HepG2 (cell line): ENCODE measurements around the gene MOV10L1. TPM values are rescaled to one million over a fixed set of nuclear protein-coding genes. Genes with fewer than 3 reads are reported as not detected.

Experiments used
- ATAC-seq: fragments of 200-7000 bp; cut with Tn5 transposase; 3 replicates; pipeline ENCODE4 v1.9.1; 2020; ENCODE audit warnings: mild to moderate bottlenecking, moderate library complexity
- BruUV-seq: library from RNA; stranded (reverse); fragments of 400-500 nt; replicated peaks from 2 replicates; lab custom pipeline; 2021; lab: Mats Ljungman, UMichigan
- CTCF ChIA-PET: fragments of 300-600 bp; formaldehyde crosslinking; extraction: SDS; loops from one replicate; lab custom pipeline; 2021; ENCODE audit warnings: low total read pairs, inconsistent platforms, low intra/inter-chr PET ratio; lab: Yijun Ruan, JAX
- POLR2A ChIA-PET: fragments of 350-600 bp; sonication (Branson Sonifier 250); formaldehyde crosslinking; loops from one replicate; lab custom pipeline; 2020; ENCODE audit warnings: antibody characterized with exemption, inconsistent platforms; lab: Yijun Ruan, JAX
- DNase-seq: peaks from one replicate; pipeline ENCODE4 v3.0.0-alpha.2; 2015; ENCODE audit warnings: low spot score
- FAIRE-seq: peaks from 3 replicates; lab custom pipeline; 2011; peaks lifted over from hg19 to GRCh38; lab: Jason Lieb, UNC
- H2AFZ ChIP-seq: one replicate; pipeline ENCODE4 v1.6.1; 2011; ENCODE audit warnings: low read length, inconsistent platforms
- H3K27ac ChIP-seq: fragments of 300-600 bp; 3 replicates; pipeline ENCODE4 v1.8.0; 2011; ENCODE audit warnings: mixed run types, mild to moderate bottlenecking, mixed read lengths, low read length, inconsistent platforms; ENCODE audit not compliant: insufficient read depth; ENCODE audit errors: extremely low read length
- H3K27me3 ChIP-seq, 2 experiments: fragments of 200-600 bp in 1 of 2; 2 replicates in 1 of 2; 3 replicates in 1 of 2; pipeline versions ENCODE4 v1.6.0 to v1.8.0; 2011; ENCODE audit warnings: low read length in 2 of 2, mild to moderate bottlenecking in 2 of 2, moderate library complexity in 2 of 2, inconsistent platforms in 1 of 2; ENCODE audit not compliant: insufficient read depth in 2 of 2, control insufficient read depth in 1 of 2
- H3K36me3 ChIP-seq, 2 experiments: fragments of 200-600 bp in 1 of 2; replicated peaks in 1 of 2; 2 replicates in 1 of 2; 3 replicates in 1 of 2; pipeline versions ENCODE4 v1.5.1 to v1.8.0; 2011; ENCODE audit warnings: low read length in 2 of 2, inconsistent platforms in 1 of 2; ENCODE audit not compliant: insufficient read depth in 2 of 2, control insufficient read depth in 1 of 2
- H3K4me1 ChIP-seq: 2 replicates; pipeline ENCODE4 v1.5.1; 2012; ENCODE audit warnings: low read length, inconsistent platforms; ENCODE audit not compliant: insufficient read depth
- H3K4me2 ChIP-seq: 2 replicates; pipeline ENCODE4 v1.6.0; 2011; ENCODE audit warnings: low read depth, low read length, inconsistent platforms
- H3K4me3 ChIP-seq, 3 experiments: fragments of 200-600 bp in 1 of 3; sonication (generic), shearing (Covaris generic) in 1 of 3; replicated peaks in 1 of 3; 2 replicates each; pipeline ENCODE4 v1.5.1; 2011 to 2016; ENCODE audit warnings: low read length in 3 of 3, inconsistent platforms in 2 of 3, low read depth in 2 of 3, mild to moderate bottlenecking in 2 of 3, control low read depth in 1 of 3, mixed read lengths in 1 of 3; ENCODE audit not compliant: insufficient read depth in 1 of 3
- H3K79me2 ChIP-seq: one replicate; pipeline ENCODE4 v1.6.1; 2011; ENCODE audit warnings: low read length, inconsistent platforms; ENCODE audit not compliant: insufficient read depth
- H3K9ac ChIP-seq: 2 replicates; pipeline ENCODE4 v1.6.0; 2011; ENCODE audit warnings: mild to moderate bottlenecking, low read depth, low read length, inconsistent platforms; ENCODE audit not compliant: insufficient read depth
- H3K9me3 ChIP-seq: 2 replicates; pipeline ENCODE4 v1.5.1; 2012; ENCODE audit warnings: mild to moderate bottlenecking, low read length
- H4K20me1 ChIP-seq: 2 replicates; pipeline ENCODE4 v1.6.0; 2011; ENCODE audit warnings: inconsistent platforms, mild to moderate bottlenecking, low read length, moderate library complexity; ENCODE audit not compliant: insufficient read depth
- AGO2 ChIP-seq: fragments of 200-400 bp; formaldehyde crosslinking; optimal IDR thresholded peaks from 2 replicates; pipeline ENCODE3; 2017; ENCODE audit warnings: mild to moderate bottlenecking, low read depth, low read length, moderate library complexity
- AKAP8 ChIP-seq: sonication (generic); formaldehyde crosslinking; IDR thresholded peaks from 2 replicates; pipeline ENCODE4 v1.5.1; 2020; ENCODE audit warnings: mild to moderate bottlenecking, missing genetic modification reagents
- KAT7 ChIP-seq: IDR thresholded peaks from 2 replicates; pipeline ENCODE4 v1.6.1; 2018; ENCODE audit warnings: borderline replicate concordance, missing compliant biosample characterization
- MAFF ChIP-seq: IDR thresholded peaks from 2 replicates; pipeline ENCODE4 v1.6.1; 2011; ENCODE audit warnings: low read depth, low read length, improper control_type of control experiment
- NONO ChIP-seq, 2 experiments: fragments of 450-650 bp in 1 of 2; sonication (generic) in 1 of 2; formaldehyde crosslinking in 1 of 2; IDR thresholded peaks in 1 of 2; conservative IDR thresholded peaks in 1 of 2; 2 replicates each; pipeline versions ENCODE4 v1.6.1 to v1.8.0; 2017 to 2022; ENCODE audit warnings: mild to moderate bottlenecking in 1 of 2, missing genetic modification reagents in 1 of 2, moderate library complexity in 1 of 2
- POLR2G ChIP-seq: fragments of 200-400 bp; formaldehyde crosslinking; IDR thresholded peaks from 2 replicates; pipeline ENCODE4 v1.6.1; 2018; ENCODE audit warnings: mild to moderate bottlenecking, low read depth, low read length, moderate library complexity
- PTBP1 ChIP-seq: fragments of 200-400 bp; formaldehyde crosslinking; IDR thresholded peaks from 2 replicates; pipeline ENCODE4 v1.6.1; 2018; ENCODE audit warnings: low read length, low read depth; ENCODE audit not compliant: poor library complexity, severe bottlenecking
- RARG ChIP-seq: sonication (generic); formaldehyde crosslinking; IDR thresholded peaks from 2 replicates; pipeline ENCODE4 v1.4.0; 2020; ENCODE audit warnings: low read depth, mild to moderate bottlenecking, missing genetic modification reagents
- RBFOX2 ChIP-seq: fragments of 200-400 bp; formaldehyde crosslinking; IDR thresholded peaks from 2 replicates; pipeline ENCODE4 v1.6.1; 2017; ENCODE audit warnings: low read depth, mild to moderate bottlenecking, low read length
- RBM22 ChIP-seq: fragments of 200-400 bp; formaldehyde crosslinking; optimal IDR thresholded peaks from 2 replicates; pipeline ENCODE3; 2017; ENCODE audit warnings: mild to moderate bottlenecking, low read length, moderate library complexity
- ZNF430 ChIP-seq: sonication (generic); formaldehyde crosslinking; IDR thresholded peaks from 2 replicates; pipeline ENCODE4 v1.9.0; 2021; ENCODE audit warnings: mild to moderate bottlenecking, missing genetic modification reagents
- ZNF598 ChIP-seq: sonication (generic); formaldehyde crosslinking; IDR thresholded peaks from 2 replicates; pipeline ENCODE4 v1.5.1; 2020; ENCODE audit warnings: mild to moderate bottlenecking, missing genetic modification reagents, borderline replicate concordance
- WGBS: methylation state at CpG from one replicate; pipeline ENCODE4 v1.1.6; 2017; ENCODE audit warnings: low lambda C conversion rate; 5-methylcytosine and 5-hydroxymethylcytosine counted together
- in situ Hi-C: cut with HindIII; loops from 2 replicates; pipeline ENCODE4 v1.10.0; 2017; ENCODE audit warnings: low pct_unique_long_range_greater_than_20kb; ENCODE audit not compliant: extremely low pct_ligation_motif_present
- intact Hi-C: fragments of 100-400 bp; cut with micrococcal nuclease; formaldehyde crosslinking; loops from one replicate; pipeline ENCODE4 v1.10.0; 2022; ENCODE audit not compliant: unreplicated experiment
- polyA plus RNA-seq, 8 experiments: library from polyadenylated mRNA; depleted of rRNA in 3 of 8; stranded (reverse) in 7 of 8; unstranded in 1 of 8; fragments of >200 nt; fragmentation: Illumina TruSeq in 4 of 8; extraction: Trizol in 4 of 8; gene quantifications; 2 replicates each; pipeline versions ENCODE4 v1.2.1 to v1.2.3, GENCODE V29; 2011 to 2016; ENCODE audit warnings: low read depth in 4 of 8, missing spikeins in 1 of 8, mixed read lengths in 1 of 8; ENCODE audit not compliant: insufficient read depth in 1 of 8
- total RNA-seq, 5 experiments: library from RNA; depleted of rRNA; stranded (reverse); fragments of >200 nt; fragmentation: Illumina TruSeq; extraction: Trizol; gene quantifications; 2 replicates each; pipeline ENCODE4 v1.2.3, GENCODE V29; 2016; ENCODE audit warnings: low read depth in 1 of 5
- TF ChIP-seq, protein P1 (sequence below): sonication (generic); formaldehyde crosslinking; IDR thresholded peaks from 2 replicates; pipeline ENCODE4 v1.4.0; 2020; ENCODE audit warnings: mild to moderate bottlenecking, missing genetic modification reagents, borderline replicate concordance

Gene MOV10L1
- total and polyA plus RNA-seq, 2 of the 13 experiments (the other 11 are each of a cell fraction or from before 2014, with no cell fraction given), result 0.11 to 0.12 TPM

GRCh38 chr22:50196256-50196655, 106.5 kb downstream of the MOV10L1 start:
- H3K4me1 ChIP-seq, result peaks cover 9% of the 10 kb centered on the region
- intact Hi-C loops, result no loop called here

DNA sequence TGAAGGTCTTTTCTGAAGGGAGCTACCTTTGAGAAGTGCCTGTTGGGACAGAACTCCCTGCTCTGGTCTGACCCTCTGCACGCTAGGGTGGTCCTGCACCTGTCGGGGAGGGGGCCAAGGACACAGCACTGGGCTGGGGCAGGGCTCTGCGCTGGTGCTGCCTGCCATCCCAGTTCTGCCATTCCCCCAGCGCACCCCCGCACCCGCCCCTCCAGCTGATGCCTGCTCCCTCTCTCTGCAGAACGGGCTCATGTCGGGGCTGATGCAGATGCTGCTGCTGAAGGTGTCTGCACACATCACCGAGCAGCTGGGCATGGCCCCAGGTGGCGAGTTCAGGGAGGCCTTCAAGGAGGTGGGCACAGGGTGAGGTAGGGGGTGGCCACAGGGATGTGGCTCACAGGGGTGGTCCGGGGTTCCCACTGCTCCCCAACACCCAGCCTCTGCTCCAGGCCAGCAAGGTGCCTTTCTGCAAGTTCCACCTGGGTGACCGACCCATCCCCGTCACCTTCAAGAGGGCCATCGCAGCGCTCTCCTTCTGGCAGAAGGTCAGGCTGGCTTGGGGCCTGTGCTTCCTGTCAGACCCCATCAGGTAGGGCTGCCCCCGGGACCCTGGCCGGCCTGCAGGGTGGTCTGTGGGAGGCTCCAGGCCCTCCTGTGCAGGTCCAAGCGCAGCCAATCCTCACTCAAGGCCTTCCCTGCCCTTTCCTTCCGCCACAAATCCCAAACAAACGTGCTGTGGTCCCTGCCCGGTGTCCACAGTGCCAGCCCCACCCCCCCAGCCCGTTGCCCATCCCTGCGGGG, 107.4 kb downstream of the MOV10L1 start:
- WGBS, result 94% methylated on average over 11 of the region's 23 CpGs
- Histone ChIP-seq H3K4me2 (no peak overlapping the region), H3K79me2 (peaks cover 8% of the 10 kb centered on the region), H4K20me1 (peaks cover 6% of the 10 kb centered on the region), H3K4me3 (no peak overlapping the region), H2AFZ (no peak overlapping the region), H3K9me3 (no peaks in the 10 kb centered on the region), H3K9ac (no peak overlapping the region), H3K4me1 (peaks cover 14% of the 10 kb centered on the region), H3K27me3 (no peaks in the 10 kb centered on the region), H3K27ac (no peak overlapping the region), H3K36me3 (peaks cover 19 to 21% of the 10 kb centered on the region in 2 experiments; a peak in 4 of 5 replicates)
- no peak for FAIRE-seq
- TF ChIP-seq AKAP8 (CRISPR knock-in tag) (no peak), PTBP1 (no peak), MAFF (no peak), ZNF430 (no peak), RBM22 (peak; percentile 27), NONO (IDR thresholded peaks at IDR 0.05) (no peak), NONO (CRISPR knock-in tag; conservative IDR thresholded peaks at IDR 0.05) (no peak), KAT7 (CRISPR knock-in tag) (no peak)
- TF ChIP-seq, protein P1, sequence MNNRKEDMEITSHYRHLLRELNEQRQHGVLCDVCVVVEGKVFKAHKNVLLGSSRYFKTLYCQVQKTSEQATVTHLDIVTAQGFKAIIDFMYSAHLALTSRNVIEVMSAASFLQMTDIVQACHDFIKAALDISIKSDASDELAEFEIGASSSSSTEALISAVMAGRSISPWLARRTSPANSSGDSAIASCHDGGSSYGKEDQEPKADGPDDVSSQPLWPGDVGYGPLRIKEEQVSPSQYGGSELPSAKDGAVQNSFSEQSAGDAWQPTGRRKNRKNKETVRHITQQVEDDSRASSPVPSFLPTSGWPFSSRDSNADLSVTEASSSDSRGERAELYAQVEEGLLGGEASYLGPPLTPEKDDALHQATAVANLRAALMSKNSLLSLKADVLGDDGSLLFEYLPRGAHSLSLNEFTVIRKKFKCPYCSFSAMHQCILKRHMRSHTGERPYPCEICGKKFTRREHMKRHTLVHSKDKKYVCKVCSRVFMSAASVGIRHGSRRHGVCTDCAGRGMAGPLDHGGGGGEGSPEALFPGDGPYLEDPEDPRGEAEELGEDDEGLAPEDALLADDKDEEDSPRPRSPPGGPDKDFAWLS (CRISPR knock-in tag), result no peak
- ChIA-PET POLR2A (interaction anchor here (1.0 kb wide), 1 partner anchor 10 kb away, joined by 3 read pairs; no protein-coding TSS in a partner anchor), CTCF (no interaction called here)
- no peak for DNase-seq
- in situ Hi-C loops, result no loop called here
- BruUV-seq, result no TSS peak
- ATAC-seq, result no peak
- intact Hi-C loops, result no loop called here

More at GRCh38 chr22:50196256-50196655, 106.5 kb downstream of the MOV10L1 start:
- DNase-seq, result no peak
- Histone ChIP-seq H3K27me3 (no peaks in the 10 kb centered on the region), H3K4me3 (no peak overlapping the region), H3K9me3 (no peaks in the 10 kb centered on the region)
- TF ChIP-seq POLR2G (peak; percentile 22; the same call in 1 of the 2 replicates), AGO2 (peak; percentile 80), RARG (no peak), ZNF598 (CRISPR knock-in tag) (no peak), RBFOX2 (peak; percentile 39; the same call in 1 of the 2 replicates)
- TF ChIP-seq, all 625 proteins: peak for 3
- ATAC-seq, result no peak
- in situ Hi-C loops, result no loop called here
- H3K4me2 ChIP-seq, result no peak overlapping the region
- H2AFZ ChIP-seq, result no peak overlapping the region
- WGBS, result 100% methylated on average over 1 of the region's 18 CpGs
- no TSS peak for BruUV-seq
- peaks cover 2% of the 10 kb centered on the region for H3K79me2 ChIP-seq
- peaks cover 19 to 21% of the 10 kb centered on the region in 2 experiments; a peak in 4 of 5 replicates for H3K36me3 ChIP-seq
- H3K9ac ChIP-seq, result no peak overlapping the region
- H4K20me1 ChIP-seq, result no peaks in the 10 kb centered on the region
- ChIA-PET POLR2A (interaction anchor here (1.0 kb wide), 1 partner anchor 9 kb away, joined by 3 read pairs; no protein-coding TSS in a partner anchor), CTCF (no interaction called here)
- H3K27ac ChIP-seq, result no peak overlapping the region
- no peak for FAIRE-seq
